Spleen (tissue), 11 donors: Measurements from ENCODE around the gene PEX10. TPM values are rescaled to one million over a fixed set of nuclear protein-coding genes. Genes with fewer than 3 reads are reported as not detected.
"Not testable (repeated sequence)": the region's sequence is repeated elsewhere in the genome, so short reads cannot be mapped to it uniquely, and the experiment has no call there.

ENCODE experiments used
- DNase-seq: peaks from one replicate; pipeline ENCODE4 v3.0.0-alpha.2; 2020
- H3K27ac ChIP-seq, 8 donors: fragments of 200-600 bp; sonication (generic) in 7 of 8; 1 replicate in 4 of 8; 2 replicates in 4 of 8; pipeline versions ENCODE4 v1.5.0 to v1.8.0; 2016 to 2021; ENCODE audit warnings: inconsistent platforms in 4 of 8, mild to moderate bottlenecking in 4 of 8, moderate library complexity in 1 of 8
- H3K27me3 ChIP-seq, 7 donors: fragments of 200-600 bp; sonication (generic) in 6 of 7; replicated peaks in 1 of 7; 1 replicate in 4 of 7; 2 replicates in 3 of 7; pipeline versions ENCODE4 v1.5.0 to v1.8.0; 2016 to 2021; ENCODE audit warnings: inconsistent platforms in 3 of 7, mild to moderate bottlenecking in 1 of 7
- H3K36me3 ChIP-seq, 6 donors: fragments of 200-600 bp; sonication (generic) in 5 of 6; 1 replicate in 4 of 6; 2 replicates in 2 of 6; pipeline versions ENCODE4 v1.5.0 to v1.8.0; 2016 to 2021; ENCODE audit warnings: inconsistent platforms in 2 of 6
- H3K4me1 ChIP-seq, 6 donors: fragments of 200-600 bp; sonication (generic) in 5 of 6; 1 replicate in 3 of 6; 2 replicates in 3 of 6; pipeline versions ENCODE4 v1.5.0 to v1.8.0; 2016 to 2021; ENCODE audit warnings: inconsistent platforms in 3 of 6
- H3K4me3 ChIP-seq, 8 donors: fragments of 200-600 bp; sonication (generic) in 7 of 8; 1 replicate in 4 of 8; 2 replicates in 4 of 8; pipeline versions ENCODE4 v1.5.0 to v1.8.0; 2016 to 2021; ENCODE audit warnings: inconsistent platforms in 4 of 8, mild to moderate bottlenecking in 4 of 8, moderate library complexity in 2 of 8
- H3K9me3 ChIP-seq, 8 donors: fragments of 200-600 bp; sonication (generic) in 7 of 8; 1 replicate in 4 of 8; 2 replicates in 4 of 8; pipeline versions ENCODE4 v1.5.0 to v1.8.0; 2016 to 2021; ENCODE audit warnings: inconsistent platforms in 4 of 8
- CTCF ChIP-seq, 11 experiments: fragments of 200-600 bp in 7 of 11; fragments of 450-650 bp in 4 of 11; sonication (generic) in 4 of 11; IDR thresholded peaks in 8 of 11; conservative IDR thresholded peaks in 3 of 11; 1 replicate in 7 of 11; 2 replicates in 4 of 11; pipeline versions ENCODE4 v1.4.0 to v1.8.0; 2016 to 2021; ENCODE audit warnings: antibody characterized with exemption in 11 of 11, inconsistent platforms in 4 of 11, mild to moderate bottlenecking in 1 of 11
- POLR2A ChIP-seq, 3 donors: fragments of 450-650 bp; IDR thresholded peaks; one replicate each; pipeline ENCODE4 v1.5.1; 2017; ENCODE audit warnings: antibody characterized with exemption in 3 of 3, mild to moderate bottlenecking in 1 of 3
- POLR2AphosphoS5 ChIP-seq, 3 donors: sonication (generic); formaldehyde crosslinking; IDR thresholded peaks; one replicate each; pipeline ENCODE4 v1.5.1; 2017; ENCODE audit warnings: antibody characterized with exemption in 3 of 3
- WGBS, 5 donors: extraction: QIAGEN DNeasy Blood & Tissue Kit in 3 of 5; methylation state at CpG; one replicate each; pipeline versions ENCODE4 v1.1.5 to v1.1.7; 2013 to 2018; 5-methylcytosine and 5-hydroxymethylcytosine counted together
- intact Hi-C: fragments of 100-400 bp; cut with DNase I; formaldehyde crosslinking; loops from one replicate; pipeline ENCODE4 v1.15.0; 2023; ENCODE audit warnings: low total_unique reads
- polyA plus RNA-seq, 3 donors: library from polyadenylated mRNA; stranded (reverse); fragments of 200-250 nt; gene quantifications; one replicate each; pipeline ENCODE4 v1.2.1, GENCODE V29; 2013
- total RNA-seq, 7 donors: library from RNA; depleted of rRNA in 3 of 7; stranded (reverse); fragments of >200 nt in 3 of 7; fragmentation: NEBNext Ultra II Directional in 4 of 7; extraction: Animal tissue kit (Norgen Biotek cat#: 25700) in 4 of 7; gene quantifications; one replicate each; pipeline versions ENCODE4 v1.1.0 to v1.2.1, GENCODE V29; 2016 to 2021
- donor health status: healthy with polysubstance abuse.
- donor health status: DM: no; HTN: no; CAD: no; lungs with moderate emphysema.
- donor health status: DM: no; HTN: no; CAD: no.
- donor health status: Bipolar disorder and iron deficiency.
- donor health status: healthy.
- donor health status: DM: no; HTN: no; CAD: no.
- donor health status: DM: yes; HTN: yes; CAD: no.

Gene PEX10
- total and polyA plus RNA-seq, 10 donors: 10.2 to 19.1 (median 16.1) TPM

- 34 to 71% (median 67%) methylated on average over 4 to 6 of the region's 6 CpGs for WGBS, 5 donors
- intact Hi-C loops: no loop called here
- Histone ChIP-seq H3K36me3 (no peaks in the 10 kb centered on the region), H3K27me3 (peaks cover 0 to 87% (median 39%) of the 10 kb centered on the region in 7 donors), H3K4me3 (no peak overlapping the region), H3K27ac (no peak overlapping the region), H3K4me1 (peaks cover 0 to 26% (median 12%) of the 10 kb centered on the region in 6 donors), H3K9me3 (no peaks in the 10 kb centered on the region)
- DNase-seq: no peak
- TF ChIP-seq POLR2AphosphoS5 (IDR thresholded peaks at IDR 0.05) (no peak), CTCF (IDR thresholded peaks at IDR 0.05 in 8 of 11, conservative IDR thresholded peaks at IDR 0.05 in 3 of 11) (no peak), POLR2A (IDR thresholded peaks at IDR 0.05) (no peak)
Measured at GRCh38 chr1:2442661-2443060, 30.3 kb upstream of the PEX10 start.

GRCh38 chr1:2441746-2442145, 29.4 kb upstream of the PEX10 start:
- no peak overlapping the region for H3K27ac ChIP-seq
- H3K4me3 ChIP-seq: no peak overlapping the region
- intact Hi-C loops: no loop called here
- H3K9me3 ChIP-seq: no peaks in the 10 kb centered on the region
- DNase-seq: no peak
- no peak for TF ChIP-seq CTCF (IDR thresholded peaks at IDR 0.05 in 8 of 11, conservative IDR thresholded peaks at IDR 0.05 in 3 of 11)
- TF ChIP-seq POLR2A (IDR thresholded peaks at IDR 0.05): no peak
- no peak for TF ChIP-seq POLR2AphosphoS5 (IDR thresholded peaks at IDR 0.05)
- H3K4me1 ChIP-seq: peaks cover 0 to 16% (median 9%) of the 10 kb centered on the region in 6 donors
- 72 to 88% (median 77%) methylated on average over 4 to 13 of the region's 13 CpGs for WGBS, 5 donors
- no peaks in the 10 kb centered on the region for H3K36me3 ChIP-seq
- H3K27me3 ChIP-seq: peaks cover 0 to 96% (median 39%) of the 10 kb centered on the region in 7 donors

GRCh38 chr1:2440346-2440745, 28.0 kb upstream of the PEX10 start:
- not testable (repeated sequence) for DNase-seq, H3K9me3 ChIP-seq
- WGBS, 5 donors: 80 to 95% (median 95%) methylated on average over 17 to 23 of the region's 23 CpGs

GRCh38 chr1:2439369-2439768, 27.0 kb upstream of the PEX10 start:
- no peak overlapping the region for H3K4me3 ChIP-seq
- H3K4me1 ChIP-seq: peaks cover 0 to 15% (median 9%) of the 10 kb centered on the region in 6 donors
- WGBS, 5 donors: 55 to 80% (median 78%) methylated on average over 11 to 15 of the region's 15 CpGs
- intact Hi-C loops: no loop called here
- no peak for DNase-seq
- no peaks in the 10 kb centered on the region for H3K9me3 ChIP-seq
- TF ChIP-seq CTCF (IDR thresholded peaks at IDR 0.05 in 8 of 11, conservative IDR thresholded peaks at IDR 0.05 in 3 of 11) (no peak), POLR2AphosphoS5 (IDR thresholded peaks at IDR 0.05) (no peak), POLR2A (IDR thresholded peaks at IDR 0.05) (no peak)
- no peaks in the 10 kb centered on the region for H3K36me3 ChIP-seq
- peaks cover 0 to 91% (median 32%) of the 10 kb centered on the region in 7 donors for H3K27me3 ChIP-seq
- H3K27ac ChIP-seq: no peak overlapping the region

More at GRCh38 chr1:2440346-2440745, 28.0 kb upstream of the PEX10 start:
- H3K36me3 ChIP-seq, H3K27ac ChIP-seq, H3K4me3 ChIP-seq, intact Hi-C loops: not testable (repeated sequence)
- Histone ChIP-seq H3K27me3 (peaks cover 0 to 91% (median 39%) of the 10 kb centered on the region in 7 donors), H3K4me1 (peaks cover 0 to 16% (median 9%) of the 10 kb centered on the region in 6 donors)

GRCh38 chr1:2438641-2439040, 26.3 kb upstream of the PEX10 start:
- 87 to 91% (median 90%) methylated on average over 11 to 14 of the region's 14 CpGs for WGBS, 5 donors
- Histone ChIP-seq H3K4me3 (no peak overlapping the region), H3K36me3 (no peaks in the 10 kb centered on the region), H3K27me3 (peaks cover 0 to 91% (median 26%) of the 10 kb centered on the region in 7 donors), H3K4me1 (peaks cover 0 to 8% (median 6%) of the 10 kb centered on the region in 6 donors), H3K27ac (no peak overlapping the region), H3K9me3 (no peaks in the 10 kb centered on the region)
- intact Hi-C loops: no loop called here
- DNase-seq: no peak
- TF ChIP-seq CTCF (IDR thresholded peaks at IDR 0.05 in 8 of 11, conservative IDR thresholded peaks at IDR 0.05 in 3 of 11) (no peak), POLR2A (IDR thresholded peaks at IDR 0.05) (no peak), POLR2AphosphoS5 (IDR thresholded peaks at IDR 0.05) (no peak)
